Measurements from ENCODE around the gene FADS3.
"Not testable (repeated sequence)": the region's sequence is repeated elsewhere in the genome, so short reads cannot be mapped to it uniquely, and the experiment has no call there.

Gene FADS3

DNA sequence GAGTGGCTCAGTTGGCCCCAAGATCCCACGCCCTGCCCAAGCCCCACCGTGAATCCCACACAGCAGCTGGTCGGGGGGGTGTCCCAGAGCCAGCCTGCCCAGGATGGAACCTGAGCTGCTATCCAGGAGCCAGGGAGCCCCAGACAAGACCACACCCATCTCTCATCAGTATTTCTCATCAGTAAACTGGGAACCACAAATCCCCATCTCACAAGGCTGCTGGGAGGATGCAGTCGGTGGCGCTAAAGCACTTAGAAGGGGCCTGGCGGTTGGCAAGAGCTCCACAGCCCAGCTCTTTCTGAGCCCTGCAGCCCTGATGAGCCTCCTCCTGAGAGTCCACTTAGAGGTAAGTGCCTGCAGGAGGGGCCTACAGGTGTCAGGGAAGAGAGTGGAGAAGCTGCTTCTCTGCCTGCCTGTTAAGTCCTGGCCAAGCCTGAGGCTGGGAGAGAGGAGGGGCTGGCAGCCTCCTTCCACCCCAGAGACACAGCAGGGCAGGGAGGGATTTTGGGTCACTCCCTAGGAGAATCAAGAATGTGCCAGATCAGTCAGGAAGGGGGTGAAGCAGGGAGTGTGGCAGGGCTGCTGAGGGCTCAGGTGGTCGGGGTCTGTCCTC lies 6.1 kb downstream of the FADS3 start:
- Mint-ChIP-seq H3K9me3 (no peaks in the 10 kb centered on the region), H3K4me1 (ENCODE audit: low read depth) (no peaks in the 10 kb centered on the region), H3K4me3 (no peak overlapping the region), H3K27ac (no peak overlapping the region), H3K27me3 (ENCODE audit: low read depth) (no peaks in the 10 kb centered on the region), H3K36me3 (ENCODE audit: low read depth) (no peaks in the 10 kb centered on the region)
- no peak for DNase-seq (ENCODE audit: low spot score)

GRCh38 chr11:61883947-61884346 lies 7.4 kb downstream of the FADS3 start:
- Mint-ChIP-seq H3K4me3 (no peak overlapping the region), H3K27me3 (ENCODE audit: low read depth) (no peaks in the 10 kb centered on the region), H3K36me3 (ENCODE audit: low read depth) (no peaks in the 10 kb centered on the region), H3K27ac (no peak overlapping the region), H3K9me3 (no peaks in the 10 kb centered on the region), H3K4me1 (ENCODE audit: low read depth) (no peaks in the 10 kb centered on the region)
- no peak for DNase-seq (ENCODE audit: low spot score)

DNA sequence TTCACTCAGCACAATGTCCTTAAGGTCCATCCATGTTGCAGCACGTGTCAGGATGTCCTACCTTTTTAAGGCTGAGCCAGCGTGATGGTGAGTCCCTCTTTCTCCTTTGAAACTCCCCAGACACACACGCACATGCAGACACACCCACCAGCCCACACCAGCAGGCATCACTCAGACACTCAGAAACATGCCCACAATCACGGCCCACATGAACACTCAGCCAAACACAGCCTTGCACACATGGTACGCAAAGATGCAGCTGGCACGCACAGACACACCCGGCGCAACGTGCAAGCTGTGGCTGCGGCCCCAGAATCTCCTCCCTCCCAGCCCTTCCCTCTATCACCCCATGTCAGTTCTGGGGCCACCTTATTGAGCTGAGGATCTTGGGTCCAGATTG lies 8.0 kb downstream of the FADS3 start:
- H3K27me3 Mint-ChIP-seq (ENCODE audit: low read depth) = no peaks in the 10 kb centered on the region
- no peak overlapping the region for H3K27ac Mint-ChIP-seq
- H3K36me3 Mint-ChIP-seq (ENCODE audit: low read depth) = no peaks in the 10 kb centered on the region
- no peak for DNase-seq (ENCODE audit: low spot score)
- H3K4me3 Mint-ChIP-seq = no peak overlapping the region
- H3K9me3 Mint-ChIP-seq = no peaks in the 10 kb centered on the region
- H3K4me1 Mint-ChIP-seq (ENCODE audit: low read depth) = no peaks in the 10 kb centered on the region

DNA sequence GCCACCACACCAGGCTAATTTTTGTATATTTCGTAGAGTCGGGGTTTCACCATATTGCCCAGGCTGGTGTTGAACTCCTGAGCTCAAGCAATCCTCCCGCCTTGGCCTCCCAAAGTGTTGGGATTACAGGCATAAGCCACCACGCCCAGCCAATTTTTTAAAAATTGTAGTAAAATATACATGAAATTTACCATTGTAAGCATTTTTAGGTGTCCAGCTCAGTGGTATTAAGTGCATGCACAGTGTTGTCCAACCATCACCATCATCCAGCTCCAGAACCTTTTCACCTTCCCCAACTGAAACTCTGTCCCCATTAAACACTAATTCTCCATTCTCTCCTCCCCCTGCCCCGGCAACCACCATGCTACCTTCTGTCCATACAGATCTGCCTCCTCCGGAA lies 8.5 kb downstream of the FADS3 start:
- no peaks in the 10 kb centered on the region for H3K4me1 Mint-ChIP-seq (ENCODE audit: low read depth)
- H3K27ac Mint-ChIP-seq = no peak overlapping the region
- no peak overlapping the region for H3K4me3 Mint-ChIP-seq
- H3K27me3 Mint-ChIP-seq (ENCODE audit: low read depth) = no peaks in the 10 kb centered on the region
- DNase-seq (ENCODE audit: low spot score) = no peak
- no peaks in the 10 kb centered on the region for H3K9me3 Mint-ChIP-seq
- H3K36me3 Mint-ChIP-seq (ENCODE audit: low read depth) = no peaks in the 10 kb centered on the region

- not testable (repeated sequence) for H3K36me3 Mint-ChIP-seq (ENCODE audit: low read depth); H3K9me3 Mint-ChIP-seq; H3K27me3 Mint-ChIP-seq (ENCODE audit: low read depth); H3K27ac Mint-ChIP-seq; H3K4me3 Mint-ChIP-seq; H3K4me1 Mint-ChIP-seq (ENCODE audit: low read depth); DNase-seq (ENCODE audit: low spot score)
These were observed 9.1 kb downstream of the FADS3 start for GRCh38 chr11:61882267-61882666.

DNA sequence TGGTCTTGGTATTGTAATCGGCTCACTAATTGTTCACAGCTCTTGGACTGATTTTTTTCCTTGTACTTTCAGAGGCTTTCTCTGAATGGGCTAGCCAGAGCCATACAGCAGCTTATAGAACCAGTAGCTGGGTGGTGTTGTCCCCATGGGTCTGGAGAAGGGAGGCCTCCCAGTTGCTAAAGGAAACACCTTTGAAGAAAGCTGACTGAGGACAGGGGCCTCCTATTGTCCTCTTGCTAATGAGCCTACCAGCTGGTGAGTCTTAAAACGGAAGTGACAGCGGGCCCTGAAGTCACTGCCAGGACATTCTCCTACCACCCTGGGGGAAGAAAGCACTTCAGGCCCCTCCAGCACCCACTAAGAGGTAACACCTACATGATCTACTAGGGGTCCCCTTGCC lies 9.9 kb downstream of the FADS3 start:
- H3K4me1 Mint-ChIP-seq (ENCODE audit: low read depth) = no peaks in the 10 kb centered on the region

GRCh38 chr11:61880454-61880853 lies 10.9 kb downstream of the FADS3 start:
- no peaks in the 10 kb centered on the region for H3K9me3 Mint-ChIP-seq

More for the DNA sequence above, 9.9 kb downstream of the FADS3 start:
- Mint-ChIP-seq H3K36me3 (ENCODE audit: low read depth) (no peaks in the 10 kb centered on the region), H3K4me3 (no peak overlapping the region), H3K27ac (no peak overlapping the region), H3K9me3 (no peaks in the 10 kb centered on the region), H3K27me3 (ENCODE audit: low read depth) (no peaks in the 10 kb centered on the region)
- DNase-seq (ENCODE audit: low spot score) = no peak

DNA sequence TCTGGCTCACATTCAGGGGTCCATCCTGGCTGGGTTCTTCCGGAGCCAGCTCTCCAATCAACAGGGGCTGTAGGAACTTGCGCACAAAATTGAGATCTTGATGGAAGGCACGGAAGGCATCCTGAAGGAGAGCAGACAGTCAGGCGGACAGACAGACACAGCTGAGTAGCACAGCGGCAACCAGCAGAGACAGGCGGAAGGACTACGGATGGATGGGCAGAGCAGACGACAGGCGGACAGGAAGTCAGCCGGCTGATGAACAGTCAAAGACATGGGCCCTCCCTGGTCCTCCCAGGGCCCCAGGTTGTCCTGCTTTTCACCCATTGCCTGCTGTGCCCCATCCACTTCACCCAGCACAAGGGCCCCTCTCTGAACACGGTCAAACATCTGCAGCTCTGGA lies 11.3 kb downstream of the FADS3 start:
- Mint-ChIP-seq H3K4me1 (ENCODE audit: low read depth) (no peaks in the 10 kb centered on the region), H3K9me3 (no peaks in the 10 kb centered on the region), H3K27ac (no peak overlapping the region), H3K4me3 (no peak overlapping the region), H3K27me3 (ENCODE audit: low read depth) (no peaks in the 10 kb centered on the region), H3K36me3 (ENCODE audit: low read depth) (no peaks in the 10 kb centered on the region)
- no peak for DNase-seq (ENCODE audit: low spot score)

More at GRCh38 chr11:61880454-61880853, 10.9 kb downstream of the FADS3 start:
- no peak overlapping the region for H3K27ac Mint-ChIP-seq
- H3K4me1 Mint-ChIP-seq (ENCODE audit: low read depth) = no peaks in the 10 kb centered on the region
- H3K27me3 Mint-ChIP-seq (ENCODE audit: low read depth) = no peaks in the 10 kb centered on the region
- no peaks in the 10 kb centered on the region for H3K36me3 Mint-ChIP-seq (ENCODE audit: low read depth)
- no peak for DNase-seq (ENCODE audit: low spot score)
- no peak overlapping the region for H3K4me3 Mint-ChIP-seq

- Mint-ChIP-seq H3K27ac (no peak overlapping the region), H3K4me1 (ENCODE audit: low read depth) (no peaks in the 10 kb centered on the region), H3K36me3 (ENCODE audit: low read depth) (no peaks in the 10 kb centered on the region), H3K4me3 (no peak overlapping the region), H3K27me3 (ENCODE audit: low read depth) (no peaks in the 10 kb centered on the region), H3K9me3 (no peaks in the 10 kb centered on the region)
- DNase-seq (ENCODE audit: low spot score) = no peak
These were observed 12.2 kb downstream of the FADS3 start for GRCh38 chr11:61879152-61879551.

GRCh38 chr11:61875698-61876097 lies 15.6 kb downstream of the FADS3 start:
- Mint-ChIP-seq H3K27me3 (ENCODE audit: low read depth) (no peaks in the 10 kb centered on the region), H3K36me3 (ENCODE audit: low read depth) (no peaks in the 10 kb centered on the region), H3K9me3 (no peaks in the 10 kb centered on the region), H3K27ac (no peak overlapping the region), H3K4me3 (no peak overlapping the region), H3K4me1 (ENCODE audit: low read depth) (peaks cover 4% of the 10 kb centered on the region)
- DNase-seq (ENCODE audit: low spot score) = no peak

- Mint-ChIP-seq H3K9me3 (no peaks in the 10 kb centered on the region), H3K27me3 (ENCODE audit: low read depth) (no peaks in the 10 kb centered on the region), H3K4me3 (no peak overlapping the region), H3K27ac (no peak overlapping the region), H3K36me3 (ENCODE audit: low read depth) (no peaks in the 10 kb centered on the region), H3K4me1 (ENCODE audit: low read depth) (peaks cover 4% of the 10 kb centered on the region)
- no peak for DNase-seq (ENCODE audit: low spot score)
These were observed 16.5 kb downstream of the FADS3 start for GRCh38 chr11:61874853-61875252.

DNA sequence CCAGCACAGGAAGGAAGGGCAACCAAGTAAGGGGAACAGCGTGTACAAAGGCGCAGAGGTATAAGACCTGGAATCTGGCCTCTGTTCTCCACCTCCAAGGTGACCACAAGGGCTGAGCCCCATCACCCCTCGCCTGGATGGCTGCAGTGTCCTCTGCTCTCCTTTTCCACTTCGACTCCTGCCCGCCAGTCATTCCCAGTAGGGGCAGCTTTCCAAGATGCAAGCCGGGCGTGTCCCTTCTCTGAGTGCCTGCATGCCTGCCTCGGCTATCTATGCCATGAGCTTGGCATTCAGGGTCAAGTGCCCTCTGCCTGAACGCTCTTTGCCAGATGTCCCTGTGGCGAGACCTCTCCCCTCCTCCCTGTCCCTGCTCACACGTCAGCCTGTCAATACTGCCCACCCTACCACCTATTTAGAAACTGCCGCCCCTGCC lies 17.0 kb downstream of the FADS3 start:
- Mint-ChIP-seq H3K36me3 (ENCODE audit: low read depth) (no peaks in the 10 kb centered on the region), H3K4me3 (no peak overlapping the region), H3K4me1 (ENCODE audit: low read depth) (peaks cover 4% of the 10 kb centered on the region), H3K27me3 (ENCODE audit: low read depth) (no peaks in the 10 kb centered on the region), H3K9me3 (no peaks in the 10 kb centered on the region), H3K27ac (no peak overlapping the region)
- DNase-seq (ENCODE audit: low spot score) = no peak

- Mint-ChIP-seq H3K27me3 (ENCODE audit: low read depth) (no peaks in the 10 kb centered on the region), H3K27ac (no peak overlapping the region), H3K9me3 (no peaks in the 10 kb centered on the region), H3K4me1 (ENCODE audit: low read depth) (peaks cover 4% of the 10 kb centered on the region), H3K36me3 (ENCODE audit: low read depth) (no peaks in the 10 kb centered on the region), H3K4me3 (no peak overlapping the region)
- no peak for DNase-seq (ENCODE audit: low spot score)
These were observed 17.6 kb downstream of the FADS3 start for GRCh38 chr11:61873588-61874376.

DNA sequence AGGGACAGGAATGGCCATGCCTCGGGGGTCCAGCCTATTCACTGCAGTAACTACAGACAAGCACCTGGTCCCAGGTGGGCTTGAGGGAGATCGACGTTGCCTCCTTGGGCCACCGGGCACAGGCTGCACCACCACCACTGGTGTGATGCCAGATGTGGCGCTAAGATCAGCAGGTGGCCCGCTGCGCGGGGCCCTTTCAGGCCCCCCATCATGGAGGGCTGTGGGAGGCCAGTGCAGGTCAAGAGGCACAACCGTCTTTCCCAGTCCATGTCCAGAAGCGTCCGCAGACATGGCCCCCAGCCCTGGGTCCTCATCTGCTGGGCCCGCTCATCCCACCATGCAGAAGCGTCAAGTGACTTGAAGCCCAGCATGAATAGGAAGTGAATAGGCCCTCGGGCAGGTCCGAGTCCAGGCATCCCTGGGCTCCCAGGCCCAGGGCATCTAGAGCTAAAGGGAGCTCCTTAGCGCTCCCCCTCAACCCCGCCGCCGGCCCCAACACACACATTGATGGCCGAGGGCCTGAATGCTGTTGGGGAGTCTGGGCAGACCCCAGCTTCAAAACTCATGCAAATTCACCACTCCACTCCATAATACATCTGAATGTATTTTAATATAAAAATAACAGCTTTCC lies 18.3 kb downstream of the FADS3 start:
- H3K4me1 Mint-ChIP-seq (ENCODE audit: low read depth) = peaks cover 4% of the 10 kb centered on the region
- H3K36me3 Mint-ChIP-seq (ENCODE audit: low read depth) = no peaks in the 10 kb centered on the region
- no peak overlapping the region for H3K4me3 Mint-ChIP-seq
- H3K9me3 Mint-ChIP-seq = no peaks in the 10 kb centered on the region
- H3K27ac Mint-ChIP-seq = no peak overlapping the region
- no peaks in the 10 kb centered on the region for H3K27me3 Mint-ChIP-seq (ENCODE audit: low read depth)
- DNase-seq (ENCODE audit: low spot score) = no peak

Data from T-helper 2 cell treated with Interferon-gamma antibody and Interleukin-4, amounts not matched to agents 5 μg/mL and 100 μg/mL, for 36 hours (primary cell).